ENCODE data around the gene CPED1.

GRCh38 chr7:121083138-121083789 lies 94.8 kb downstream of the CPED1 start:
- TF ChIP-seq, protein P1, sequence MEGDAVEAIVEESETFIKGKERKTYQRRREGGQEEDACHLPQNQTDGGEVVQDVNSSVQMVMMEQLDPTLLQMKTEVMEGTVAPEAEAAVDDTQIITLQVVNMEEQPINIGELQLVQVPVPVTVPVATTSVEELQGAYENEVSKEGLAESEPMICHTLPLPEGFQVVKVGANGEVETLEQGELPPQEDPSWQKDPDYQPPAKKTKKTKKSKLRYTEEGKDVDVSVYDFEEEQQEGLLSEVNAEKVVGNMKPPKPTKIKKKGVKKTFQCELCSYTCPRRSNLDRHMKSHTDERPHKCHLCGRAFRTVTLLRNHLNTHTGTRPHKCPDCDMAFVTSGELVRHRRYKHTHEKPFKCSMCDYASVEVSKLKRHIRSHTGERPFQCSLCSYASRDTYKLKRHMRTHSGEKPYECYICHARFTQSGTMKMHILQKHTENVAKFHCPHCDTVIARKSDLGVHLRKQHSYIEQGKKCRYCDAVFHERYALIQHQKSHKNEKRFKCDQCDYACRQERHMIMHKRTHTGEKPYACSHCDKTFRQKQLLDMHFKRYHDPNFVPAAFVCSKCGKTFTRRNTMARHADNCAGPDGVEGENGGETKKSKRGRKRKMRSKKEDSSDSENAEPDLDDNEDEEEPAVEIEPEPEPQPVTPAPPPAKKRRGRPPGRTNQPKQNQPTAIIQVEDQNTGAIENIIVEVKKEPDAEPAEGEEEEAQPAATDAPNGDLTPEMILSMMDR (IDR thresholded peaks at IDR 0.05; ENCODE audit: low read length) = no peak
- no peak for TF ChIP-seq EZH2 (IDR thresholded peaks at IDR 0.05; ENCODE audit: borderline replicate concordance, low read length)

Measured in OCI-LY1 (cell line).